Measurements from ENCODE around the gene TNFSF18. TPM values are rescaled to one million over a fixed set of nuclear protein-coding genes. Genes with fewer than 3 reads are reported as not detected.
A peak's percentile ranks its signal among the peaks of the same experiment; 100 is the strongest.

The TNFSF18 gene
- total RNA-seq, 1 experiment from 2014 or later = 0.57 TPM

DNA sequence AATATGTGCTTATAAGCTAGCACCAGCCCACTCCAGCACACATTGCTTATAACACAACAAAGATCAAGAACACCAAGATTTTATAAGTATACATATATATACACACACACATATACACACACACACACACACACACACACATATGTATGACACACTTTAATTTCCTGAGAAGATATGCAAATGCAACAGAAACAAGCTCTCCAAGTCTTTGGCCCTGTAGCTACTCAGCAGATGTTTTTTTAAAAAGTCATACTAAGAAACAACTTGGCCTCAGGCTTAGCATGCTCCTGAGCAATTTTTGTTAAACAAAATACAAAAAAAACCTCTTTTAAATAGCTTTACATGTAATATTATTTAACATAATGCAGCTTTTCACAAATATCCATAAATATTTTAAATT lies 11.1 kb downstream of the TNFSF18 start:
- no peak for DNase-seq (ENCODE audit: low read depth)

DNA sequence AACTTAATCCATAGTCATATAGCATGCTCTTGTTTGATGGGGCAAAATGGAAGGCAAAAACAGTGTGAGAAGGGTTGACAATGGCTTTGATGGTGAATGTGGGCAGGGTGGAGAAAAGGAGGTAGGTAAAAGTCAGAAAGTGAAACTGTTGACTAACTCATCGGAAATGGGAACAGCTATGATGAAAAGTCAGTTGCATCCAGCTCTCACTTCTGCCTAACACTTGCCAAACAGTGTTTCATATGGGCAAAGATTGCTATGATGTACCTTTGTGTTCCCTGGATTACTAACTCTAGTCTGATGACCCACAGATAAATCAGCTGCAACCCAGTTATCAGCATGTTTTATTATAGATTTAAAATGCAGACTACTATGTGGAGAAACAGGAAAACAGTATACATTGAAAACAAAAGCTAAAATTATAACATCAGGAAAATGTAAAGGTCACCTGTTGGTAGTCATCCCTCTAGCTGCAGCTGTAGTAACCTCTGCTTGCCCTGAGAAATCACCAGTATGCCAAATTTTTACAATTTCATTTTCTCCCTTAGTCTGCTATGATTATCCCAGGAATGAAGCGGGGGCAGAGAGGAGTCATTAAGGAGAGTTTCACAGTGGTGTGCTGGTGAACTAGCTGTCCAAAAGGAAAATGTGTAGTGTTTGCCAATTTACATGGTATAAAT lies 11.7 kb downstream of the TNFSF18 start:
- DNase-seq (ENCODE audit: low read depth) = no peak

DNA sequence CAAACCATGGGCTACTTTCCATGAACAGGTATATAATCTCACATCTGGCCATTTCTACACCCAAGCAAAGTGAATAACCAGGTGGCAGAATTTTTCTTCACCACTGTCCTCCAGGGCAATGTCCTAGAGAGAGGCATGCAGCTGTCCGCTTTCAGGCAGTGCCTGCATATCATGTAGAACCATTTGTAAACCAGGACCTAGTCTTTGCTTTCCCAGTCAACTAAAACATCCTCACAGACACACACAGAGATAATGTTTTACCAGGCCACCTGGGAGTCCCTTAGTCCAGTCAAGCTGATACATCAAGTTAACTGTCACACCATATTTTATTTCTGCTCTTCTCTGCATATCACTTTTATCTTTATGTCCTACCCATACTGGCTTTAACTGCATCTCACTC lies 26.2 kb downstream of the TNFSF18 start:
- DNase-seq (ENCODE audit: low read depth) = no peak

DNA sequence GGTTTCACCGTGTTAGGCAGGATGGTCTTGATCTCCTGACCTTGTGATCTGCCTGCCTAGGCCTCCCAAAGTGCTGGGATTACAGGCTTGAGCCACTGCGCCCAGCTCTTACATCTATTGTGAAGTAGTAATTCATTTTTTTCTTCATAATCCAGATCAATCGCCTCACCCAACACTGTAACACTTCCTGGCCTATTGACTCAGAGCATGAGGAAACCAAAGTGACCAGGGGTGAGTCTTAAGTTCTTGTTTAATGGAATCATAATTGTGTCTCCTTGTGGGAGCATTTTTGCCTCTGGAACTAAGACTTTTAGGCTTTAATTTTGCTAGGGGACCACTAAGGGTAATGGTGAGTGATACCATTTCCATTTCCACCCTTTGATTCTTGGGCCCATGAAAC lies 27.4 kb downstream of the TNFSF18 start:
- peak; percentile 21 for DNase-seq (ENCODE audit: low read depth)

DNA sequence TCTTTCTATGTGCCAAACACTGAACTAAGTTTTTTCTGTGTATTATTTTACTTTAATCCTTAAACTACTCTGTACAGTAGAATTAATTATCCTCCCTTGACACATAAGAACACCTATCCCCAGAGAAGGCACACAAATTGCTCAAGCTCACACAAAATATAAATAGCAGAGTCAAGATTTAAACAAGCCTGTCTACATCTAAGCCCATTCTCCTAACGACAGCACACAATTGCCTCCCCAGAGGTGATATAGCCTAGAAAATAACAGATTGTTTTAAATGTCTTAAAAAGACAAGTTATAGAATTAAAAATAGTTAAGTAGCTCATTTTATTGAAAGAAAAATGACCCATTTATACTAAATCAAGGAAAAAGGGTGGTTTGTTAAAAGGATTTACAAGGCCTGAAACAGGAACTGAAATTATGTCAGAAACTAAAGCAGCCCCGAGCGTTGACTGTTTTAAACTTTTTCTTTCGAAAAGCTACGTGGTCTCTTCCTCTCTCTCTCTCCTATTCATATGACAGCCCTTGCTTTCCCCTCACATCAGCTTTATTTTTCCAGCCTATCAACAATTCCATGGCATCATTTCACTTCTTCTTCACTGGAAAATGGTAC lies 30.5 kb downstream of the TNFSF18 start:
- no peak for DNase-seq (ENCODE audit: low read depth)

DNA sequence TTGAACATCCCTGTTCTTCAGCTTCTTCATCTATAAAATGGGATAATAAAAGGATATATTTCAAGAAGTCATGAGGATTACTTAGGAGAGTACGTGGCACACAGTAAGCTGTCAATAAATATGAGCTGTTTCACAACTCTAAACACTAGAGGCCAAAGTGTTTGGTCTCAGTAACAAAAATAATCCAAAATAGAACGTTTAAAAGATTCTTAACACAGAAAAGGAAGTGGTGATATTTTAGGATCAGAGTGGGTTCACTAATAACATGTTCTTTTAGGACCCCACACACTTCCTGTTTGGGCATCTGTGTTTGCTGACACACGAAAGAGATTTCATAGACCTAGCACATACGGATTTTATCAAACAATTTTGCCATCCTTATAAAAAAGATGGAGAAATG lies 32.9 kb downstream of the TNFSF18 start:
- no peak for DNase-seq (ENCODE audit: low read depth)

DNA sequence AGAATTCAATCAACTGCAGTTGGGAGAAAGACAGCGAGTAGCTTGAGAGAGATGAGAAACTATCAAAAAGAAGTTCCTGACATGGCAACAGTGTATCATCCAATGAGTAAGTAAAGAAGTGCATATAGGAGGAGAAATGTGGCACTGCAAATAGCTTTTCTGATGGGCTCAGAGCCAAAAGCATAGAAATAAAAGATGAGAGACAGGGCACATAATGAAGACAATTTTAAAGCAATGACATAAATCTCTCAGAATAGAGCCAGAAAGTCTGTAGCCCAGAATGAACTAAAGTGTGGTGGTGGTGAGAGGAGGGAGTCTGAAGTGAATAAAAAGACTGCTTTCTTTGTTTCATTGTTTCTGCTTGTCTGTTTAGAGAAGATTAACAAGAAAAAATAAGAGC lies 34.3 kb downstream of the TNFSF18 start:
- no peak for DNase-seq (ENCODE audit: low read depth)

DNA sequence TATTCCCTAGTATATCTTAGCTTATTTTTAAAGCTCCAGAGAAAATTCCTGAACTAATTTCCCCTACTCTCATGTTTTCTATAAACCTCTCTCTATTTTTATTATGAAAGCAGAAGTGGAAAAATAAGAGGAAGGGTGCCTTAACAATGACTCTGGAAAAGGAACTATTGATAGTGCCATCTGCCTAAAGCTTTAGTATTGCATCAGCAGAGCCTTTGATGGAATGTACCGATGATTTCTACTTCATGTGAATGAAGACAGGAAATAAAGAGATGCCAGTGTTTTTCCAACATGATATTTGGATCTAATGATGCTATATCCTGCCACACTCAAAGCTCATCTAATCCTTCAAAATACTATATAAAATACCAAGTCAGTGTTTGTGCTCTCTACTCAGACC lies 35.1 kb downstream of the TNFSF18 start:
- DNase-seq (ENCODE audit: low read depth) = no peak

DNA sequence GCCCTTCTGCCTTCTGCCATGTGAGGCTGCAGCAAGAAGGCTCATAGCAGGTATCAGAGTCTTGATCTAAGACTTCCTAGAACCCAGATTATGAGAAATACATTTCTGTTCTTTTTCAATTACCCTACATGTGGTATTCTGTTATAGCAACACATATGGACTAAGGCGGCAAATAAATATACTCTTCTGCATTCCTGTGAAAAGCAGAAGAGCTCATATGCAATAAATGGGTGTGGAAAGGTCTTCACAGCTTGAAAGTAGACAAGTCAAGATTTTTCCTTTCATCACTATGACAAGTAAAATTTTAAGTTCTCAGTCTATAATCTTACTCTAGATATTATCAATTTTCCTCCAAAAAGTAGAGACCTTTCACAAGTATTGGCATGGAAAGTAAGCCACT lies 36.6 kb downstream of the TNFSF18 start:
- DNase-seq (ENCODE audit: low read depth) = no peak

DNA sequence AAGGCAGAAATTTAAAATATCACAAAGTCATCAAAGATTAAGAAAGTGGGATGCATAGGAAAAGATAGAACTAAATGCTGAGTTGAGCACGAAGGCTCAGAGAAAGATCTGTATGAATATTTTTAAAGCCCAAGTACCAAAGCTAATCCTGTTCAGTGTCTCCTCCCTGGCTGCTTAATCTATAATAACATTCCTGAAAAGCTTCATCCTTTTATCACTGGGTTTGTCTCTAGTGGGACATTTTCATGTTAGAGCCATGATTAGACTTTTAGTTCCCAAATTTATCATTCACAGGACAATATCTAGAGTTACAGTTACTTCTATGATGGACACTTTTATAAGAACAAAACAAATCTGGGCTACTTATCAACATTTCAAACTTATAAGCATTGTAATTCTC lies 38.6 kb downstream of the TNFSF18 start:
- no peak for DNase-seq (ENCODE audit: low read depth)

DNA sequence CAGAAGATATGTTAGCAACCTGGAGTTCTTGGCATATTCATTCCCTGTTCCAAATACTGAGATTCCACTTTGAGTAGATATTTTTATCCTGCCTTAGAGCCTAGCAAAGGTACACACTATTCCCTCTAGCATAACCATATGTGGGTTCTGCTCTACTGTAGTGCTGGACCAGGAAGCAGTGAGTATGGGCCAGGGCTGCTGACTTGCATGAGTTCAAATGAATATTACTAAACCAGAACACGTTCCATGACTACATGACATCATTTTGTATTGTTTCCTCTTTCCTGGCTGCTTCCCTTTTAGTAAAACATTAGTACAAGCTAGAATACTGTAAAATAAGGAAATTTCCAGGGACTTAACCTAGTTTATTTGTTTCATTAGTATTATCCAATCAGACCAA lies 41.1 kb downstream of the TNFSF18 start:
- DNase-seq (ENCODE audit: low read depth) = no peak

DNA sequence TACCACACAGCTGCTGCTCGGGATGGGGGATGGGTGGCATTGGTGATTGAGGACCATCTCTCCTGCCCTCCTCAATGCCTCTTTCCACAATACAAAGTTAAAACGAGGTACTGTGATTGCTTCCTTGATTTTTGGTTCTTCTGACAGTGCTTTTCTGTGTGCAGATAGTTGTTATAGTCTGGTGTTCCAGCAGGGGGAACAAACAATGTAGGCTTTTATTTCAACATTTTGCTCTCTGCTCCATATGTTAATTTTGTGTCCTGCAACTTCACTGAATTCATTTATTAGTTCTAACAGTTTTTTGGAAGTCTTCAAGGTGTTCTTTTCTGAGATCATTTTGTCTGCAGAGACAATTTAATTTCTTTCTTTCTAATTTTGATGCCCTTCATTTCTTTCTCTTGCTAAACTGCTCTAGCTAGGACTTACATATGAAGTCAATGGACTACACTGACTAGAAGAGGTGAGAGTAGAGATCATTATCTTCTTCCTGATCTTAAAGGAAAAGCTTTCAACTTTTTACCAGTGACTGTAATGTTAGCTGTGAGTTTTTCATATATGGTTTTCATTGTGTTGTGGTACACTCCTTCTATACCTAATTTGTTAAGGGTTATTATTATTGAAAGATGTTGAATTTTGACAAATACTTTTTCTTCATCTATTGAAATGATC lies 45.4 kb downstream of the TNFSF18 start:
- no peak for DNase-seq (ENCODE audit: low read depth)

DNA sequence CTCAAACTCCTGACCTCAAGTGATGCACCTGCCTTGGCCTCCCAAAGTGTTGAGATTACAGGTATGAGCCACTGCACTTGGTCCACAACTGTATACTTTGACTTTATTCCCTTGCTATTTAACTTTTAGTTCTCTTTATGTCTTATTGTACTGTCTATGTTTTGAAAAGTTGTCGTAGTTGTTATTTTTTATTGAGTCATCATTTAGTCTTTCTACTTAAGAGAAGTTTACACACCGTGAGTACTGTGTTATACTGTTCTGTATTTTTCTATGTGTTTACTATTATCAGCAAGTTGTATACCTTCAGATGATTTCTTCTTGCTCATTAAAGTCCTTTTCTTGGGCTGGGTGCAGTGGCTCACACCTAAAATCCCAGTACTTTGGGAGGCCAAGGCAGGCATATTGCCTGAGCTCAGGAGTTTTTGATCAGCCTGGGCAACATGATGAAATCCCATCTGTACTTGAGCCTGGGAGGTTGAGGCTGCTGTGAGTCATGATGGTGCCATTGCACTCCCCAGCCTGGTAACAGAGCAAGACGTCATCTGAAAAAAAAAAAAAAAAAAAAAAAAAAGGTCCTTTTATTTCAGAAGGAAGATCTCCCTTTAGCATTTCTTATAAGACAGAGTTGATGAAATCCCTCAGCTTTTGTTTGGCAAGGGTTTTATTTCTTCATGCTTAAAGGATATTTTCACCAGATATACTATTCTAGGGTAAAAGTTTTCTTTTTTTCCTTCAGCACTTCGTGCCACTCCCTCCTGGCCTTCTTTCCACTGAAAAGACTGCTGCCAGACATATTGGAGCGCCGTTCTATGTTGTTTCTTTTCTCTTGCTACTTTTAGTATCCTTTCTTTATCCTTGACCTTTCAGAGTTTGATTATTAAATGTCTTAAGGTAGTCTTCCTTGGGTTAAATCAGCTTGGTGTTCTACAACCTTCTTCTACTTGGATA lies 47.6 kb downstream of the TNFSF18 start:
- DNase-seq (ENCODE audit: low read depth) = peak; percentile 81

DNA sequence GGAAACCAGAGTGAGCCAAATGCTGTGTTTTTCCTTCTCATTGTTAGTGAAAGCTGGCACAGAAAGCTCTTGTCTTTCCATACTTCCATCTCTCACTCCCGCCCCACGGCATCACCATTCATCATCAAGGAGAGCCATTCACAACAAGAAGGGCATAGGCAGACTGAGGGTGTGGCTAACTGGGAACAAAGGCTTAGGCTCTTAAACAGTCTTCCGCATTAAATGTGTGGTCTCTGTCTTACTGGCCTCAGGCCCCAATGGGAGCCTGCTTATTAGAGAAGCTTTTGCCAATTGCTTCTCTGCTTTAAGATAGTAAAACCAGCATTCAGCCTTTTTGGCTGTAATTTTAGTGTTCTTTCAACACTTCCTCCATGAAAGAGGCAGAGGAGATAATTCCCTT lies 51.4 kb downstream of the TNFSF18 start:
- no peak for DNase-seq (ENCODE audit: low read depth)

DNA sequence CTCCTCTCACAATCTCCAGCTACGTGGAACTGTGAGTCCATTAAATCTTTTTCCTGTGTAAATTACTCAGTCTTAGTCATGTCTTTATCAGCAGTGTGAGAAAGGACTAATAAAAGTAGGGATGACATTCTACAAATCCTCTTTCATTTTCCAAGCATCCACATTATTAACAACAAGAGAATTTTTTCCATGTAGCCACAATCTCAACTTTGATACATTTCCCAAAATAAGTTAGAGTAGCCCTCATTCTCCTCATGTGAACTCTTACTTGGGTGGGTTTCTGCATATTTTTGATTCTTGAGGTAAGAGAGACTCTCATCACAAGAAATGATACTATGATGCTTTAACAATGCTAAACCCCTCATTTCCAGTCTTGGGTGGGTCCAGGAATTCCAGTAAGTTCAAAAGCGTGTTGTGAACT lies 52.8 kb downstream of the TNFSF18 start:
- DNase-seq (ENCODE audit: low read depth) = peak; percentile 34

DNA sequence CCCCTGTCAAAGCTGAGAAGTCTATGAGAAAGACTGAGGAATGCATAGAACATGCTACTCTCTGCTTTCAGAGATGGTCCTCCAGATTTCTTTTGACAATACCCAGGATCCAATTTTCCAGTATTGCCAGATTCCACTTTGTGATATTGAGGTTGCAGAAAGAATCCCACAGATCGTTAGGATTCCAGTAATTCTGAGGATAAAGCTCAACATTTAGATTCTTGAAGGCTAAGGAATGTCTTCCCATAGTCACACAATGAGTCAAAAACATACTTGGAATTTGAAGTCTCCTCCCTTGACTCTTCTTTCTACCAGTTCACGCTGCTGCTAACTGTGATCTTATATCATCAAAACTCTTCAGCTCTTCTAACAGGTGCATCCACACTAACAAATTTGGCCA lies 57.1 kb downstream of the TNFSF18 start:
- DNase-seq (ENCODE audit: low read depth) = peak; percentile 68

DNA sequence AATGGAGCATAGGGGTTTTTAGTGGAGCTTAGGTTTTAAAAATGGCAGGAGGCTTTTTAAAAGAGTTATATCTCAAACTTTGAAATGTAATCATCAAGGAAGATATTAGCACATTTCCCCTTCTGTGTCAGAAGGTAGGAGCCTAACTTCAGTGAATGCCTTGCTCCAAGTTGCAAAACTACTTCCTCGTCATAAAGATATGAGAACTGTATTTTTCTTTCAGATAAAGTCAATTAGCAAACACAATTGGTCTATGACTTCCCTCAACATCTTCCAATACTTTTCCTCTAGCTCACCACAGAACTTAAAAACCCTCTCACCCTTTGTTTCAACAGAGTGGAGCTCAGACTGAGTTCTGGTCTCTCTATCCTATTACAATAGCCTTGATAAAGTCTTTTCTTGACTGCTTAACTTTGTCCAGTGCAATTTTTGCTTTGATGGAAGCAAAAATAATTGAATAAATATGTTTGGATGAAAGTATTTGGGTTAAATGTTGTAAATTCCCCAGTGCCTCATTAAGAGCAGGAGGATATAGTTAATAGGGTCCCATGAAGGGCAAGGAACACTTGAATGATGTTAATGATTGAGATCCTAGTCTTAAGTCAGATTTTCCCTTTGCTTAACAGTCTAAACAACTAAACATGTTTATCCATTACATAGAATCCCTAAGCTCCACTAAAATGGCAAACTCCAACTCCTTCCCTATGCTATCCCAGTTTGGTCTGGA lies 58.9 kb downstream of the TNFSF18 start:
- DNase-seq (ENCODE audit: low read depth) = no peak

DNA sequence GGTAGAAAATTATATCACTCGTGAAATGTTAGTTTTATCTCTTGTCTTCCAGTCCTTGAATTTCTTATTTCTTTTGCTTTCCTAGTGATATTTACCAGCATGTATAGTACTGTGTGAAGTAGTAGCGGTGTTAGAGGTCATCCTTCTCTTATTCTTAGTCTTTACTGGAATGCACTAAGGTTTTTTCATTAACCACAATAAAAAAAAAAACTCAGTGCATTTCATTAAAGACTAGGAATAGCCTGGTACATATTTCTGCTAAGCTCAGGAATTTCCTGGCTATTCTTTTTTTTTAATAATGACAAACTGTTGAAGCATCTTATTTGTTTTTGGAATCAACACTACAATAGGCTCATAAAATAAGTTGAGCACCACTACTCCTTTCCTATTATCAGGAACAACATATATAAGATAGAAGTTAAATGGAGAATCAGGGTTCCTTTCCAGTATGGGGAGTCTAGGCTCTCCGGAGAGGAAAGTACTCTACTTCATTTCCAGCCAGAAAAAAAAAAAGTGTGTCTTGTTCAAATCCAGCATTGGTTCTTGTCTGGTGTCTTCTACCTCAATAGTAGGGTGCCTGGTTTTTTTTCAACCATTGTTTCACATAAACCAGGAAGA lies 60.0 kb downstream of the TNFSF18 start:
- DNase-seq (ENCODE audit: low read depth) = peak; percentile 90

Measured in LHCN-M2 (cell line).